ENCODE results near the gene SERPINE1. TPM values are rescaled to one million over a fixed set of nuclear protein-coding genes. Genes with fewer than 3 reads are reported as not detected.

SERPINE1 gene
- total RNA-seq, 1 experiment from 2014 or later, result 12.8 TPM

GRCh38 chr7:101186194-101186593 lies 59.3 kb downstream of the SERPINE1 start:
- no peaks in the 10 kb centered on the region for H3K9me3 ChIP-seq (ENCODE audit: control insufficient read depth in 1 of 2, insufficient read depth in 1 of 2, low read depth in 1 of 2, low read length in 2 of 2)
- H3K4me3 ChIP-seq (replicated peaks in 1 of 2; ENCODE audit: low read depth in 1 of 2, low read length in 2 of 2), result no peak overlapping the region
- ChIA-PET RAD21 (ENCODE audit: low non-redundant PET in 1 of 2, low total read pairs in 2 of 2, uncharacterized antibody in 2 of 2, unreplicated experiment in 2 of 2) (no interaction called here), POLR2A (interaction anchor here (1.7 kb wide), 1 partner anchor 31 kb away, joined by 4 read pairs; the partner anchor contains the start of gene PLOD3), CTCF (interaction anchor here (0.7 kb wide), 1 partner anchor 47 kb away, joined by 4 read pairs; no protein-coding TSS in a partner anchor)
- no TSS peak for BruUV-seq (replicated peaks)
- no peaks in the 10 kb centered on the region for H4K20me1 ChIP-seq (ENCODE audit: insufficient read depth)
- peaks cover 6 to 23% of the 10 kb centered on the region in 2 experiments; a peak in 3 of 4 replicates for H3K4me1 ChIP-seq (ENCODE audit: control insufficient read depth in 1 of 2, insufficient read depth in 2 of 2, low read length in 2 of 2)
- no peak overlapping the region for H2AFZ ChIP-seq (ENCODE audit: low read depth, low read length, poor library complexity, severe bottlenecking)
- no peak overlapping the region for H3K9ac ChIP-seq (ENCODE audit: low read length)
- H3K36me3 ChIP-seq (ENCODE audit: control insufficient read depth in 1 of 2, insufficient read depth in 2 of 2, low read length in 2 of 2), result no peaks in the 10 kb centered on the region
- H3K79me2 ChIP-seq (ENCODE audit: insufficient read depth, low read length), result no peaks in the 10 kb centered on the region
- intact Hi-C loops (cut with micrococcal nuclease), result no loop called here
- DNase-seq (ENCODE audit: low read depth, low spot score) (no peak), ATAC-seq (no peak)
- H3K4me2 ChIP-seq (ENCODE audit: low read length), result no peak overlapping the region
- H3K27ac ChIP-seq (ENCODE audit: low read depth, low read length), result no peak overlapping the region
- H3K9me2 ChIP-seq (ENCODE audit: insufficient read depth), result no peaks in the 10 kb centered on the region
- H3K27me3 ChIP-seq (ENCODE audit: insufficient read depth, low read length), result no peaks in the 10 kb centered on the region
- TF ChIP-seq SIN3A (IDR thresholded peaks at IDR 0.05; ENCODE audit: low read depth), result no peak
- no peak for TF ChIP-seq EZH2 (IDR thresholded peaks at IDR 0.05)

GRCh38 chr7:101186844-101187428 lies 60.0 kb downstream of the SERPINE1 start:
- no peaks in the 10 kb centered on the region for H3K9me2 ChIP-seq (ENCODE audit: insufficient read depth)
- H3K4me3 ChIP-seq (replicated peaks in 1 of 2; ENCODE audit: low read depth in 1 of 2, low read length in 2 of 2), result no peak overlapping the region
- ChIA-PET RAD21 (ENCODE audit: low non-redundant PET in 1 of 2, low total read pairs in 2 of 2, uncharacterized antibody in 2 of 2, unreplicated experiment in 2 of 2) (interaction anchor here in 1 of 2 experiments (1.5 kb wide), 1 partner anchor 43 kb away, joined by 5 read pairs; no protein-coding TSS in a partner anchor), POLR2A (interaction anchor here (1.7 kb wide), 1 partner anchor 31 kb away, joined by 4 read pairs; the partner anchor contains the start of gene PLOD3), CTCF (interaction anchor here (0.7 kb wide), 1 partner anchor 46 kb away, joined by 4 read pairs; no protein-coding TSS in a partner anchor)
- no TSS peak for BruUV-seq (replicated peaks)
- intact Hi-C loops (cut with micrococcal nuclease), result no loop called here
- no peak for ATAC-seq
- H3K4me1 ChIP-seq (ENCODE audit: control insufficient read depth in 1 of 2, insufficient read depth in 2 of 2, low read length in 2 of 2), result peaks cover 4 to 21% of the 10 kb centered on the region in 2 experiments; a peak in 3 of 4 replicates
- H3K9me3 ChIP-seq (ENCODE audit: control insufficient read depth in 1 of 2, insufficient read depth in 1 of 2, low read depth in 1 of 2, low read length in 2 of 2), result no peaks in the 10 kb centered on the region
- no peak overlapping the region for H3K27ac ChIP-seq (ENCODE audit: low read depth, low read length)
- H3K79me2 ChIP-seq (ENCODE audit: insufficient read depth, low read length), result no peaks in the 10 kb centered on the region
- DNase-seq (ENCODE audit: low read depth, low spot score), result no peak
- no peaks in the 10 kb centered on the region for H3K27me3 ChIP-seq (ENCODE audit: insufficient read depth, low read length)
- H3K36me3 ChIP-seq (ENCODE audit: control insufficient read depth in 1 of 2, insufficient read depth in 2 of 2, low read length in 2 of 2), result no peaks in the 10 kb centered on the region
- no peaks in the 10 kb centered on the region for H4K20me1 ChIP-seq (ENCODE audit: insufficient read depth)
- no peak overlapping the region for H3K4me2 ChIP-seq (ENCODE audit: low read length)
- H3K9ac ChIP-seq (ENCODE audit: low read length), result no peak overlapping the region
- H2AFZ ChIP-seq (ENCODE audit: low read depth, low read length, poor library complexity, severe bottlenecking), result no peak overlapping the region
- no peak for TF ChIP-seq SRF (IDR thresholded peaks at IDR 0.05; ENCODE audit: low read depth)
- TF ChIP-seq EZH2phosphoT487 (IDR thresholded peaks at IDR 0.05; ENCODE audit: borderline replicate concordance), result no peak
- TF ChIP-seq ZNF274 (IDR thresholded peaks at IDR 0.05; ENCODE audit: low read depth, low read length), result no peak
- TF ChIP-seq FOSL1 (IDR thresholded peaks at IDR 0.05; ENCODE audit: low read depth), result no peak
- no peak for TF ChIP-seq JUND (IDR thresholded peaks at IDR 0.05)
- no peak for TF ChIP-seq EZH2 (IDR thresholded peaks at IDR 0.05)
- TF ChIP-seq REST (IDR thresholded peaks at IDR 0.05; ENCODE audit: low read depth), result no peak
- no peak for TF ChIP-seq ATF3 (IDR thresholded peaks at IDR 0.05)
- TF ChIP-seq POLR2AphosphoS5 (IDR thresholded peaks at IDR 0.05; ENCODE audit: low read depth, low read length), result no peak
- TF ChIP-seq SP1 (IDR thresholded peaks at IDR 0.05; ENCODE audit: low read depth), result no peak
- TF ChIP-seq CTCF (IDR thresholded peaks at IDR 0.05 in 2 of 3, conservative IDR thresholded peaks at IDR 0.05 in 1 of 3; ENCODE audit: borderline replicate concordance in 1 of 3, insufficient read depth in 1 of 3, low read depth in 2 of 3, low read length in 2 of 3), result no peak
- no peak for TF ChIP-seq POLR2A (IDR thresholded peaks at IDR 0.05; ENCODE audit: borderline replicate concordance, extremely low read depth, insufficient read depth, insufficient read length)
- no peak for TF ChIP-seq TCF7L2 (IDR thresholded peaks at IDR 0.05; ENCODE audit: borderline replicate concordance, extremely low read depth, insufficient read depth, insufficient read length)
